GM10266 (cell line): Measurements from ENCODE around the gene FBXO44.
"Not testable (repeated sequence)": the region's sequence is repeated elsewhere in the genome, so short reads cannot be mapped to it uniquely, and the experiment has no call there.

Experiments
- DNase-seq: peaks from one replicate; pipeline ENCODE4 v3.0.0; 2012; ENCODE audit errors: extremely low spot score
- TF ChIP-seq, protein P1 (sequence below): IDR thresholded peaks from 2 replicates; pipeline ENCODE4 v1.5.1; 2012; ENCODE audit warnings: mild to moderate bottlenecking, low read depth; ENCODE audit not compliant: control insufficient read depth, insufficient read depth; ENCODE audit errors: missing control alignments

FBXO44 gene

DNA sequence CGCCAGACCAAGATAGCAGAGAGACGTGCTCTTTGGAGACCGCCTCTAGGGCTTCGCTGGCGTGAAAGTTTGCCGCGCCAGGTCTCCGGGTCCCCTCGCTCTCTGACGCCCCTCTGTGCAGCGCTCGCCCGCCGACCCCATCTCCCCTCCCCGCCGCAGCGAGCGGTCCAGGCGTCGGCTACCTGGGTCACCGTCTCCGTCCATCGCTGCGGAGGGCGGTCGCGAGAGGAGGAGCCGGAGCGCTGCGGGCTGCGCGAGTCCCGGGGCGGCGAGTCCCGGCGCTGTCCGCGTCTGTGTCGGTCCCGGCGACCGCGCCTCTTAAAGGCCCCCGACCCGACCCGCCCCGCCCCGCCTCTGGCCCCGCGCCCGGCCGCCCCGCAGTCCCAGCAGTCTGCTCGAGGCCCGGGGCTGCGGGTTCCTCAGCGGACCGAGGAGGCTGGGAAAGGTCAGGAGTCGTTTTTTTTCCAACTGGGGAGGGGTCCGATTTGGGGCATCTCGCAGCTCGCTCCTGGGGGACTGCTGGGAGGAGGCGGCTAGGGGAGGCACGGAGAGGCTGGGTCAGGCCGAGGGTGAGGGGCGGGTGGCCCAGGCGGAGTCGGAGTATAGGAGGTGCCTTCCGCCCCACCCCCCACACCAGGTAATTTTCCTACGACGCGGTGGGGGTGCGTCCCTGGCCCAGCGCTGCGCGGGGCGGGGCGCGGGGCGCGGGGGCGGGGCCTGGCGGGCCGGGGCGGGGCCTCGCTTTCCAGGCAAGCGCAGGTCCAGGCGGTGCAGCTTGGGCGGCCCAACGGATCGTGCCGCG is at the start of gene FBXO44, which contains the start of gene FBXO2:
Gene FBXO44 (plus strand): TSS at position 741 of the 802 bp plus-strand sequence. CDS start 959 bp downstream, outside the sequence.
Gene FBXO2 (minus strand): TSS at position 293 of the 802 bp plus-strand sequence. CDS start 89 bp downstream, at position 204.
- peak; percentile 89 for DNase-seq
- TF ChIP-seq, protein P1, sequence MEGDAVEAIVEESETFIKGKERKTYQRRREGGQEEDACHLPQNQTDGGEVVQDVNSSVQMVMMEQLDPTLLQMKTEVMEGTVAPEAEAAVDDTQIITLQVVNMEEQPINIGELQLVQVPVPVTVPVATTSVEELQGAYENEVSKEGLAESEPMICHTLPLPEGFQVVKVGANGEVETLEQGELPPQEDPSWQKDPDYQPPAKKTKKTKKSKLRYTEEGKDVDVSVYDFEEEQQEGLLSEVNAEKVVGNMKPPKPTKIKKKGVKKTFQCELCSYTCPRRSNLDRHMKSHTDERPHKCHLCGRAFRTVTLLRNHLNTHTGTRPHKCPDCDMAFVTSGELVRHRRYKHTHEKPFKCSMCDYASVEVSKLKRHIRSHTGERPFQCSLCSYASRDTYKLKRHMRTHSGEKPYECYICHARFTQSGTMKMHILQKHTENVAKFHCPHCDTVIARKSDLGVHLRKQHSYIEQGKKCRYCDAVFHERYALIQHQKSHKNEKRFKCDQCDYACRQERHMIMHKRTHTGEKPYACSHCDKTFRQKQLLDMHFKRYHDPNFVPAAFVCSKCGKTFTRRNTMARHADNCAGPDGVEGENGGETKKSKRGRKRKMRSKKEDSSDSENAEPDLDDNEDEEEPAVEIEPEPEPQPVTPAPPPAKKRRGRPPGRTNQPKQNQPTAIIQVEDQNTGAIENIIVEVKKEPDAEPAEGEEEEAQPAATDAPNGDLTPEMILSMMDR = no peak

DNA sequence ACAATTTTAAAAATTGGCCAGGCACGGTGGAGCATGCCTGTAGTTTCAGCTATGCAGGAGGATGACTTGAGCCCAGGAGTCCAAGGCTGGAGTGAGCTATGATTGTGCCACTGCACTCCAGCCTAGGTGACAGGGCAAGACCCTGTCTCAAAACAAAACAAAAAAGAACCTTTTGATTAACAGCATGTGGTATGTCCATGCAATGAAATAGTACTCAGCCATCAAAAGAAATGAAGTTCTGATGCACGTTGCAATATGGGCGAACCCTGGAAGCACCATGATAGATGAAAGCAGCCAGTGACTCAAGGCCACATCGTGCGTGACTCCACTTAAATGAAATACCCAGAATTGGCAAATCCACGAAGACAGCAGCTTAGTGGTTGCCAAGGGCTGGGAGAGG is 47.9 kb upstream of the FBXO44 start:
- TF ChIP-seq, protein P1 = no peak
- DNase-seq = no peak

DNA sequence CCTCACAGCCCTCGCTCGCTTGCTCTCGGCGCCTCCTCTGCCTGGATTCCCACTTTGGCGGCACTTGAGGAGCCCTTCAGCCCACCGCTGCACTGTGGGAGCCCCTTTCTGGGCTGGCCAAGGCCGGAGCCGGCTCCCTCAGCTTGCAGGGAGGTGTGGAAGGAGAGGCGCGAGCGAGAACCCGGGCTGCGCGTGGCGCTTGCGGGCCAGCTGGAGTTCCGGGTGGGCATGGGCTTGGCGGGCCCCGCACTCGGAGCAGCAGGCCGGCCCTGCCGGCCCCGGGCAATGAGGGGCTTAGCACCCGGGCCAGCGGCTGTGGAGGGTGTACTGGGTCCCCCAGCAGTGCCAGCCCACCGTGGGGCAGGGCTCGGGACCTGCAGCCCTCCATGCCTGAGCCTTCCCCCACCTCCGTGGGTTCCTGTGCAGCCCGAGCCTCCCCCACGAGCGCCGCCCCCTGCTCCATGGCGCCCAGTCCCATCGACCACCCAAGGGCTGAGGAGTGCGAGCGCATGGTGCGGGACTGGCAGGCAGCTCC is 46.0 kb upstream of the FBXO44 start:
- not testable (repeated sequence) for DNase-seq

- not testable (repeated sequence) for DNase-seq
Measured at GRCh38 chr1:11609378-11609777, 45.3 kb upstream of the FBXO44 start.

GRCh38 chr1:11610629-11611180 is 44.0 kb upstream of the FBXO44 start:
- DNase-seq = no peak
- TF ChIP-seq, protein P1 = no peak

GRCh38 chr1:11611638-11612327 is 42.9 kb upstream of the FBXO44 start:
- no peak for DNase-seq
- TF ChIP-seq, protein P1 = no peak

DNA sequence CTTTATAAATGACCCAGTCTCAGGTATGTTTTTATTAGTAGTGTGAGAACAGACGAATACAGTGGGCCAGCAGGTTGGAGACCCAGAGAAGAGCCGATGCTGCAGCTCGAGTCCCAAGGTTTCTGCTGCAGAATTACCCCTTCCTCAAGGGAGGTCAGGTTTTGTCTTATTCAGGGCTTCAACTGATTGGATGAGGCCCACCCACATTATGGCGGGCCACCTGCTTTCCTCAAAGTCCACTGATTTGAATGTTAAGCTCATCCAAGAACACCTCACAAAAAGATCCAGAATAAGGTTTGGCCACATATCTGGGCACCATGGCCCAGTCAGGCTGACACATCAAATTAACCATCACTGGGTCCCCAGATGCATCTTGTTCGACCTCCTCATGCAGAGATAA is 41.3 kb upstream of the FBXO44 start:
- no peak for DNase-seq
- TF ChIP-seq, protein P1 = no peak

GRCh38 chr1:11615090-11615489 is 39.6 kb upstream of the FBXO44 start:
- TF ChIP-seq, protein P1 = no peak
- DNase-seq = no peak
